ENCODE measurements around the gene FAM83C. TPM values are rescaled to one million over a fixed set of nuclear protein-coding genes. Genes with fewer than 3 reads are reported as not detected.
A peak's percentile ranks its signal among the peaks of the same experiment; 100 is the strongest.

FAM83C gene
- total RNA-seq, 1 experiment from 2014 or later: not detected

- no peak for TF ChIP-seq ZNF512 (CRISPR knock-in tag; IDR thresholded peaks at IDR 0.05; ENCODE audit: borderline replicate concordance)
These were observed 8.6 kb downstream of the FAM83C start (continued) for GRCh38 chr20:35283441-35284266.

- TF ChIP-seq CREM (CRISPR knock-in tag; IDR thresholded peaks at IDR 0.05): no peak
- TF ChIP-seq MAX (CRISPR knock-in tag; IDR thresholded peaks at IDR 0.05): no peak
- TF ChIP-seq ATF6 (CRISPR knock-in tag; IDR thresholded peaks at IDR 0.05): no peak
- TF ChIP-seq ZNF121 (CRISPR knock-in tag; IDR thresholded peaks at IDR 0.05): peak; percentile 59; the same call in 1 of the 2 replicates
- Mint-ChIP-seq H3K9me3 (no peaks in the 10 kb centered on the region), H3K27ac (no peak overlapping the region), H3K4me3 (no peak overlapping the region), H3K36me3 (peaks cover 36% of the 10 kb centered on the region), H3K27me3 (ENCODE audit: low read depth) (no peaks in the 10 kb centered on the region), H3K4me1 (peaks cover 28% of the 10 kb centered on the region)
- DNase-seq (ENCODE audit: low spot score) (no peak), ATAC-seq (no peak)
- POLR2A ChIA-PET: interaction anchor here (0.5 kb wide), 1 partner anchor 444 kb away, joined by 5 read pairs; no protein-coding TSS in a partner anchor
- CTCF ChIA-PET: interaction anchor here (1.3 kb wide), 1 partner anchor 22 kb away, joined by 3 read pairs; no protein-coding TSS in a partner anchor
These were observed 10.6 kb downstream of the FAM83C start for GRCh38 chr20:35281506-35282101.

- Mint-ChIP-seq H3K36me3 (peaks cover 36% of the 10 kb centered on the region), H3K4me1 (peaks cover 30% of the 10 kb centered on the region), H3K27ac (no peak overlapping the region), H3K9me3 (no peaks in the 10 kb centered on the region), H3K27me3 (ENCODE audit: low read depth) (no peaks in the 10 kb centered on the region), H3K4me3 (no peak overlapping the region)
- DNase-seq (ENCODE audit: low spot score): no peak
- no peak for TF ChIP-seq NR1H2 (CRISPR knock-in tag; IDR thresholded peaks at IDR 0.05)
- no peak for TF ChIP-seq RORB (CRISPR knock-in tag; IDR thresholded peaks at IDR 0.05)
- TF ChIP-seq ZNF138 (CRISPR knock-in tag; conservative IDR thresholded peaks at IDR 0.05): no peak
- TF ChIP-seq SP1 (CRISPR knock-in tag; conservative IDR thresholded peaks at IDR 0.05): no peak
- no peak for TF ChIP-seq GTF2I (CRISPR knock-in tag; conservative IDR thresholded peaks at IDR 0.05)
- TF ChIP-seq OVOL2 (CRISPR knock-in tag; IDR thresholded peaks at IDR 0.05; ENCODE audit: borderline replicate concordance): no peak
- no peak for TF ChIP-seq ZMAT4 (CRISPR knock-in tag; IDR thresholded peaks at IDR 0.05)
- ChIA-PET CTCF (interaction anchor here (0.7 to 1.3 kb wide), 3 partner anchors 12 to 23 kb away, joined by 3 to 4 read pairs (median 3); no protein-coding TSS in a partner anchor), POLR2A (no interaction called here)
- no peak for ATAC-seq
These were observed 11.7 kb downstream of the FAM83C start for GRCh38 chr20:35280523-35280922.

- Mint-ChIP-seq H3K4me3 (no peak overlapping the region), H3K9me3 (no peaks in the 10 kb centered on the region), H3K27me3 (ENCODE audit: low read depth) (no peaks in the 10 kb centered on the region), H3K27ac (0 out of 2 replicates have a peak overlapping the region, but pooled peaks have one; percentile 41), H3K36me3 (peaks cover 36% of the 10 kb centered on the region), H3K4me1 (peaks cover 24% of the 10 kb centered on the region)
- CTCF ChIA-PET: interaction anchor here (0.6 kb wide), 1 partner anchor 380 kb away, joined by 4 read pairs; no protein-coding TSS in a partner anchor
- DNase-seq (ENCODE audit: low spot score): no peak
- ATAC-seq: no peak
- no peak for TF ChIP-seq ZNF317 (CRISPR knock-in tag; IDR thresholded peaks at IDR 0.05; ENCODE audit: borderline replicate concordance, low read depth)
- POLR2A ChIA-PET: no interaction called here
These were observed 12.6 kb downstream of the FAM83C start for GRCh38 chr20:35279533-35280174.
